Colonic mucosa (tissue), 4 donors: ENCODE measurements around the gene GPRC5B. TPM values are rescaled to one million over a fixed set of nuclear protein-coding genes. Genes with fewer than 3 reads are reported as not detected.

Experiments used
- DNase-seq: peaks from one replicate; pipeline ENCODE4 v3.0.0-alpha.2; 2020
- H3K27ac ChIP-seq: fragments of 200-600 bp; one replicate; pipeline ENCODE4 v1.8.0; 2021
- H3K27me3 ChIP-seq: fragments of 200-600 bp; one replicate; pipeline ENCODE4 v1.8.0; 2021
- H3K36me3 ChIP-seq: fragments of 200-600 bp; one replicate; pipeline ENCODE4 v1.8.0; 2021
- H3K4me1 ChIP-seq: fragments of 200-600 bp; one replicate; pipeline ENCODE4 v1.8.0; 2021; ENCODE audit warnings: mild to moderate bottlenecking
- H3K4me3 ChIP-seq: fragments of 200-600 bp; one replicate; pipeline ENCODE4 v1.8.0; 2021
- H3K9ac ChIP-seq, 2 donors: one replicate each; pipeline ENCODE4 v1.7.0; 2013; ENCODE audit warnings: control low read depth in 2 of 2, low read depth in 2 of 2, low read length in 2 of 2
- H3K9me3 ChIP-seq: fragments of 200-600 bp; one replicate; pipeline ENCODE4 v1.8.0; 2021
- CTCF ChIP-seq: fragments of 200-600 bp; IDR thresholded peaks from one replicate; pipeline ENCODE4 v1.8.0; 2022; ENCODE audit warnings: antibody characterized with exemption, mild to moderate bottlenecking
- intact Hi-C: fragments of 100-400 bp; cut with DNase I; formaldehyde crosslinking; loops from one replicate; pipeline ENCODE4 v1.14.1; 2022
- total RNA-seq, 2 donors: library from RNA; stranded (reverse); fragmentation: NEBNext Ultra II Directional in 1 of 2; extraction: Animal tissue kit (Norgen Biotek cat#: 25700) in 1 of 2; gene quantifications; one replicate each; pipeline ENCODE4 v1.2.1, GENCODE V29; 2021
- donor health status: healthy.
- donor health status: DM: no; HTN: no; CAD: no.
- donor health status: DM: no; HTN: no; CAD: no.

The GPRC5B gene
- total RNA-seq, 2 donors from 2014 or later: 3.1 to 8.5 TPM

GRCh38 chr16:19923396-19923795 is 38.7 kb upstream of the GPRC5B start:
- intact Hi-C loops: no loop called here
- no peak overlapping the region for H3K27ac ChIP-seq
- no peaks in the 10 kb centered on the region for H3K9me3 ChIP-seq
- no peak overlapping the region for H3K9ac ChIP-seq
- H3K36me3 ChIP-seq: no peaks in the 10 kb centered on the region
- no peak overlapping the region for H3K4me3 ChIP-seq
- TF ChIP-seq CTCF: no peak
- H3K27me3 ChIP-seq: no peaks in the 10 kb centered on the region
- peak; percentile 68 for DNase-seq
- H3K4me1 ChIP-seq: no peaks in the 10 kb centered on the region

- Histone ChIP-seq H3K4me3 (no peak overlapping the region), H3K27ac (no peak overlapping the region), H3K27me3 (no peaks in the 10 kb centered on the region), H3K9me3 (no peaks in the 10 kb centered on the region), H3K9ac (no peak overlapping the region), H3K36me3 (no peaks in the 10 kb centered on the region), H3K4me1 (peaks cover 5% of the 10 kb centered on the region)
- intact Hi-C loops: no loop called here
- no peak for DNase-seq
- TF ChIP-seq CTCF: no peak
Measured at GRCh38 chr16:19919142-19919541, 34.5 kb upstream of the GPRC5B start.

GRCh38 chr16:19916064-19916463 is 31.4 kb upstream of the GPRC5B start:
- no peaks in the 10 kb centered on the region for H3K27me3 ChIP-seq
- intact Hi-C loops: no loop called here
- no peaks in the 10 kb centered on the region for H3K36me3 ChIP-seq
- no peak for DNase-seq
- no peak for TF ChIP-seq CTCF
- no peak overlapping the region for H3K27ac ChIP-seq
- H3K9ac ChIP-seq: no peak overlapping the region
- H3K9me3 ChIP-seq: no peaks in the 10 kb centered on the region
- no peak overlapping the region for H3K4me3 ChIP-seq
- peaks cover 5% of the 10 kb centered on the region for H3K4me1 ChIP-seq

- Histone ChIP-seq H3K27me3 (no peaks in the 10 kb centered on the region), H3K4me1 (peaks cover 5% of the 10 kb centered on the region), H3K9ac (no peak overlapping the region), H3K9me3 (no peaks in the 10 kb centered on the region), H3K4me3 (no peak overlapping the region), H3K36me3 (no peaks in the 10 kb centered on the region), H3K27ac (no peak overlapping the region)
- intact Hi-C loops: no loop called here
- no peak for DNase-seq
- no peak for TF ChIP-seq CTCF
Measured at GRCh38 chr16:19914877-19915276, 30.2 kb upstream of the GPRC5B start.

- H3K4me1 ChIP-seq: peaks cover 5% of the 10 kb centered on the region
- DNase-seq: no peak
- TF ChIP-seq CTCF: no peak
- intact Hi-C loops: no loop called here
- no peaks in the 10 kb centered on the region for H3K36me3 ChIP-seq
- no peaks in the 10 kb centered on the region for H3K27me3 ChIP-seq
- no peak overlapping the region for H3K9ac ChIP-seq
- H3K4me3 ChIP-seq: no peak overlapping the region
- no peak overlapping the region for H3K27ac ChIP-seq
- no peaks in the 10 kb centered on the region for H3K9me3 ChIP-seq
Measured at GRCh38 chr16:19913340-19913645, 28.6 kb upstream of the GPRC5B start.
